SK-N-SH treated with all-trans-retinoic acid at 6 μM for 48 hours (cell line): ENCODE results near the gene RAI2.

Source experiments
- ATAC-seq: fragments of 200-7000 bp; cut with Tn5 transposase; 3 replicates; pipeline ENCODE4 v1.9.1; 2020; ENCODE audit warnings: mild to moderate bottlenecking, moderate library complexity
- BACH2 ChIP-seq: fragments of 250-450 bp; sonication (Bioruptor Pico); IDR thresholded peaks from 2 replicates; pipeline ENCODE4 v1.9.0; 2021; ENCODE audit warnings: mild to moderate bottlenecking, borderline replicate concordance
- CREB5 ChIP-seq: fragments of 250-450 bp; sonication (Bioruptor Pico); IDR thresholded peaks from 2 replicates; pipeline ENCODE4 v1.5.1; 2020; ENCODE audit warnings: low read depth, mild to moderate bottlenecking, moderate library complexity
- CSDC2 ChIP-seq: fragments of 250-450 bp; sonication (Bioruptor Pico); IDR thresholded peaks from 2 replicates; pipeline ENCODE4 v1.5.0; 2020; ENCODE audit warnings: mild to moderate bottlenecking, moderate library complexity
- ESRRG ChIP-seq: fragments of 250-450 bp; sonication (Bioruptor Pico); IDR thresholded peaks from 2 replicates; pipeline ENCODE4 v1.6.1; 2021; ENCODE audit warnings: mild to moderate bottlenecking
- GLIS3 ChIP-seq: fragments of 250-450 bp; sonication (Bioruptor Pico); IDR thresholded peaks from 2 replicates; pipeline ENCODE4 v1.5.0; 2020; ENCODE audit warnings: mild to moderate bottlenecking, moderate library complexity
- ISL1 ChIP-seq: fragments of 250-450 bp; sonication (Bioruptor Pico); IDR thresholded peaks from 2 replicates; pipeline ENCODE4 v2.1.2; 2022; ENCODE audit warnings: mild to moderate bottlenecking, moderate library complexity
- OSR1 ChIP-seq: fragments of 250-450 bp; sonication (Bioruptor Pico); IDR thresholded peaks from 2 replicates; pipeline ENCODE4 v1.8.0; 2022; ENCODE audit warnings: moderate library complexity, mild to moderate bottlenecking, inconsistent platforms
- PATZ1 ChIP-seq: fragments of 250-450 bp; sonication (Bioruptor Pico); IDR thresholded peaks from 2 replicates; pipeline ENCODE4 v1.8.0; 2020; ENCODE audit warnings: mild to moderate bottlenecking, moderate library complexity, borderline replicate concordance
- POU6F1 ChIP-seq: fragments of 250-450 bp; sonication (Bioruptor Pico); IDR thresholded peaks from 2 replicates; pipeline ENCODE4 v1.8.0; 2021; ENCODE audit warnings: low read depth, mild to moderate bottlenecking, moderate library complexity, borderline replicate concordance
- RARB ChIP-seq: fragments of 250-450 bp; sonication (Bioruptor Pico); IDR thresholded peaks from 2 replicates; pipeline ENCODE4 v1.8.0; 2021; ENCODE audit warnings: mild to moderate bottlenecking, moderate library complexity
- TCF4 ChIP-seq: fragments of 250-450 bp; sonication (Bioruptor Pico); IDR thresholded peaks from 2 replicates; pipeline ENCODE4 v1.8.0; 2021; ENCODE audit warnings: mild to moderate bottlenecking, moderate library complexity, borderline replicate concordance
- TOX ChIP-seq: fragments of 250-450 bp; sonication (Bioruptor Pico); IDR thresholded peaks from 2 replicates; pipeline ENCODE4 v1.8.0; 2021; ENCODE audit warnings: mild to moderate bottlenecking, moderate library complexity, borderline replicate concordance
- ZC3H10 ChIP-seq: fragments of 250-450 bp; sonication (Bioruptor Pico); IDR thresholded peaks from 2 replicates; pipeline ENCODE4 v1.5.1; 2021; ENCODE audit warnings: mild to moderate bottlenecking, moderate library complexity
- ZFP30 ChIP-seq: fragments of 450-650 bp; formaldehyde crosslinking; IDR thresholded peaks from 2 replicates; pipeline ENCODE4 v1.5.0; 2022; ENCODE audit warnings: mild to moderate bottlenecking, moderate library complexity
- ZNF565 ChIP-seq: fragments of 450-650 bp; formaldehyde crosslinking; conservative IDR thresholded peaks from 2 replicates; pipeline ENCODE4 v1.5.0; 2020; ENCODE audit warnings: low read depth, mild to moderate bottlenecking, moderate library complexity
- ZNF70 ChIP-seq: fragments of 450-650 bp; formaldehyde crosslinking; IDR thresholded peaks from 2 replicates; pipeline ENCODE4 v1.5.0; 2020; ENCODE audit warnings: mild to moderate bottlenecking, moderate library complexity
- ZNF8 ChIP-seq: fragments of 450-650 bp; formaldehyde crosslinking; IDR thresholded peaks from 2 replicates; pipeline ENCODE4 v1.5.0; 2020; ENCODE audit warnings: mild to moderate bottlenecking, moderate library complexity
- TF ChIP-seq, protein P1 (sequence below): fragments of 250-450 bp; sonication (Bioruptor Pico); IDR thresholded peaks from 2 replicates; pipeline ENCODE4 v1.5.1; 2021; ENCODE audit warnings: mild to moderate bottlenecking, moderate library complexity
- TF ChIP-seq, protein P2 (sequence below): fragments of 250-450 bp; sonication (Bioruptor Pico); IDR thresholded peaks from 2 replicates; pipeline ENCODE4 v1.5.0; 2020; ENCODE audit warnings: mild to moderate bottlenecking, moderate library complexity

Gene RAI2

DNA sequence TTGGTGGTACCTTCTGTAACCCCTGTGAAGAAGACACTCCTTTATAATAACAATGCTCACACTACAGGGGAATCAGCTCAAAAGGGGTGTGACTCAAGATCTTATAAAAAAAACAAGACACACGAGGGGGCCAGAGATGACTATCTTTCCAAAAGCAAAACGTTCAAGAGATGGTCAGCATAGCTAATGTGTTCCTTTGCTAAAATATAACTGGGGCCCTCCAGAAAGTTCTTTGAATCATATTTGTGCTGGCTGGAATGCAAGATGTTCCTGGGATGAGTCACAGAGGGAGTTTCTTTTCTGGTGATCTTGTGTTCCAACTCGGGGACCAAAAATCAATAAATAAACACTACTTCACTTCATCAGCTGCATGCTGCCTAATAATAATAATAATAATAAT, 46.5 kb downstream of the RAI2 start:
- ATAC-seq: no peak
- TF ChIP-seq ESRRG (CRISPR knock-in tag): no peak
- TF ChIP-seq BACH2 (CRISPR knock-in tag): no peak
- TF ChIP-seq ZFP30 (CRISPR knock-in tag): no peak
- TF ChIP-seq, protein P1, sequence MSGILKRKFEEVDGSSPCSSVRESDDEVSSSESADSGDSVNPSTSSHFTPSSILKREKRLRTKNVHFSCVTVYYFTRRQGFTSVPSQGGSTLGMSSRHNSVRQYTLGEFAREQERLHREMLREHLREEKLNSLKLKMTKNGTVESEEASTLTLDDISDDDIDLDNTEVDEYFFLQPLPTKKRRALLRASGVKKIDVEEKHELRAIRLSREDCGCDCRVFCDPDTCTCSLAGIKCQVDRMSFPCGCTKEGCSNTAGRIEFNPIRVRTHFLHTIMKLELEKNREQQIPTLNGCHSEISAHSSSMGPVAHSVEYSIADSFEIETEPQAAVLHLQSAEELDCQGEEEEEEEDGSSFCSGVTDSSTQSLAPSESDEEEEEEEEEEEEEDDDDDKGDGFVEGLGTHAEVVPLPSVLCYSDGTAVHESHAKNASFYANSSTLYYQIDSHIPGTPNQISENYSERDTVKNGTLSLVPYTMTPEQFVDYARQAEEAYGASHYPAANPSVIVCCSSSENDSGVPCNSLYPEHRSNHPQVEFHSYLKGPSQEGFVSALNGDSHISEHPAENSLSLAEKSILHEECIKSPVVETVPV (CRISPR knock-in tag): no peak
- TF ChIP-seq RARB: no peak
- TF ChIP-seq OSR1 (CRISPR knock-in tag): no peak
- TF ChIP-seq TCF4 (CRISPR knock-in tag): no peak
- TF ChIP-seq ZNF70 (CRISPR knock-in tag): no peak
- TF ChIP-seq ZNF8 (CRISPR knock-in tag): no peak
- no peak for TF ChIP-seq CSDC2
- TF ChIP-seq TOX (CRISPR knock-in tag): no peak
- no peak for TF ChIP-seq ZC3H10 (CRISPR knock-in tag)
- TF ChIP-seq CREB5 (CRISPR knock-in tag): no peak
- TF ChIP-seq ISL1: no peak
- TF ChIP-seq POU6F1 (CRISPR knock-in tag): no peak
- no peak for TF ChIP-seq PATZ1
- TF ChIP-seq, protein P2, sequence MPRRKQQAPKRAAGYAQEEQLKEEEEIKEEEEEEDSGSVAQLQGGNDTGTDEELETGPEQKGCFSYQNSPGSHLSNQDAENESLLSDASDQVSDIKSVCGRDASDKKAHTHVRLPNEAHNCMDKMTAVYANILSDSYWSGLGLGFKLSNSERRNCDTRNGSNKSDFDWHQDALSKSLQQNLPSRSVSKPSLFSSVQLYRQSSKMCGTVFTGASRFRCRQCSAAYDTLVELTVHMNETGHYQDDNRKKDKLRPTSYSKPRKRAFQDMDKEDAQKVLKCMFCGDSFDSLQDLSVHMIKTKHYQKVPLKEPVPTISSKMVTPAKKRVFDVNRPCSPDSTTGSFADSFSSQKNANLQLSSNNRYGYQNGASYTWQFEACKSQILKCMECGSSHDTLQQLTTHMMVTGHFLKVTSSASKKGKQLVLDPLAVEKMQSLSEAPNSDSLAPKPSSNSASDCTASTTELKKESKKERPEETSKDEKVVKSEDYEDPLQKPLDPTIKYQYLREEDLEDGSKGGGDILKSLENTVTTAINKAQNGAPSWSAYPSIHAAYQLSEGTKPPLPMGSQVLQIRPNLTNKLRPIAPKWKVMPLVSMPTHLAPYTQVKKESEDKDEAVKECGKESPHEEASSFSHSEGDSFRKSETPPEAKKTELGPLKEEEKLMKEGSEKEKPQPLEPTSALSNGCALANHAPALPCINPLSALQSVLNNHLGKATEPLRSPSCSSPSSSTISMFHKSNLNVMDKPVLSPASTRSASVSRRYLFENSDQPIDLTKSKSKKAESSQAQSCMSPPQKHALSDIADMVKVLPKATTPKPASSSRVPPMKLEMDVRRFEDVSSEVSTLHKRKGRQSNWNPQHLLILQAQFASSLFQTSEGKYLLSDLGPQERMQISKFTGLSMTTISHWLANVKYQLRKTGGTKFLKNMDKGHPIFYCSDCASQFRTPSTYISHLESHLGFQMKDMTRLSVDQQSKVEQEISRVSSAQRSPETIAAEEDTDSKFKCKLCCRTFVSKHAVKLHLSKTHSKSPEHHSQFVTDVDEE (CRISPR knock-in tag): no peak
- no peak for TF ChIP-seq ZNF565 (CRISPR knock-in tag)

DNA sequence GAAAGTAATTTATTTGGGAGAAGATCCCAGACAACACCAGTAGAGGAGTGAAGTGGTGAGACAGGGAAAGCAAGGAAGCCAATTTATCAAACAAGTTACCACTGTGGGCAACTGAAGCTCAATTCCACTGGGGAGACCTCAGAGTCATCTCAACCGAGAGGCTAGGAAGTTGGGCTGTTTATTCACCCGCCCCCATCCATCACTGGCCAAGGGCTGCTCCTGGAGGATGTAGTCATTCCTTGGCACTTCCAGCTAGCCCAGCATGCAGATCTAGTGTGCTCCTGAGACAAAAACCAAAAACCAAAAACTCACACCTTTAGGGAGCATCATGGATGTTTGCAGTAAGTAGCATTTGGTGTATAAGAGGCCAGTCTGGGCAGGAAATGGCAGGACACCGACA, 47.0 kb downstream of the RAI2 start:
- no peak for ATAC-seq
- TF ChIP-seq ZC3H10 (CRISPR knock-in tag) (no peak), ESRRG (CRISPR knock-in tag) (no peak), GLIS3 (no peak), POU6F1 (CRISPR knock-in tag) (no peak), PATZ1 (no peak), ZFP30 (CRISPR knock-in tag) (no peak), CREB5 (CRISPR knock-in tag) (no peak), BACH2 (CRISPR knock-in tag) (no peak), CSDC2 (no peak), RARB (no peak)
- TF ChIP-seq, protein P2 (CRISPR knock-in tag): no peak
